Measurements from ENCODE around the gene PUSL1. TPM values are rescaled to one million over a fixed set of nuclear protein-coding genes. Genes with fewer than 3 reads are reported as not detected.
A peak's percentile ranks its signal among the peaks of the same experiment; 100 is the strongest.

Gene PUSL1
- total RNA-seq, 1 experiment from 2014 or later = 38.0 TPM

- H3K27ac Mint-ChIP-seq = peak overlapping the region in 1 of 3 experiments; percentile 39; a peak in 2 of 7 replicates
- peaks cover 5% of the 10 kb centered on the region for H4K20me1 ChIP-seq (ENCODE audit: control insufficient read depth, insufficient read depth, insufficient read length)
Measured at GRCh38 chr1:1318777-1319645, 10.6 kb downstream of the PUSL1 start.

More at GRCh38 chr1:1318777-1319645, 10.6 kb downstream of the PUSL1 start:
- no peak overlapping the region for H3K23ac ChIP-seq (ENCODE audit: insufficient read length, low read depth, low read length)
- H3K79me1 ChIP-seq (ENCODE audit: insufficient read depth, low read depth, low read length, poor library complexity, severe bottlenecking) = peaks cover 8% of the 10 kb centered on the region
- H3K18ac ChIP-seq (ENCODE audit: insufficient read length, low read depth, low read length) = no peak overlapping the region
- no peaks in the 10 kb centered on the region for H3K27me3 ChIP-seq (ENCODE audit: insufficient read depth, low read length)
- no peaks in the 10 kb centered on the region for H3K9me3 ChIP-seq (ENCODE audit: control insufficient read depth, low read depth, low read length)
- H3K23me2 ChIP-seq (ENCODE audit: insufficient read length, low read depth, low read length, poor library complexity, severe bottlenecking) = no peaks in the 10 kb centered on the region
- DNase-seq = no peak
- Mint-ChIP-seq H3K4me1 (peaks cover 10 to 29% of the 10 kb centered on the region in 2 experiments), H3K9me3 (no peaks in the 10 kb centered on the region), H3K27me3 (ENCODE audit: low read depth) (no peaks in the 10 kb centered on the region), H3K4me3 (no peak overlapping the region), H3K36me3 (ENCODE audit: insufficient read depth in 1 of 3, low read depth in 3 of 3) (peaks cover 16 to 61% (median 50%) of the 10 kb centered on the region in 3 experiments; a peak in 6 of 7 replicates)
- H2AK5ac ChIP-seq (ENCODE audit: insufficient read length, low read length) = no peak overlapping the region
- WGBS (ENCODE audit: extremely low coverage, insufficient read length, low lambda C conversion rate) = no CpG with 5 or more reads among the region's 36 CpGs
- no peak overlapping the region for H3K4me2 ChIP-seq (ENCODE audit: insufficient read depth, insufficient read length, low read length)
- no peak overlapping the region for H2BK20ac ChIP-seq (ENCODE audit: low read depth, low read length, poor library complexity, severe bottlenecking)
- no peak overlapping the region for H4K91ac ChIP-seq (ENCODE audit: insufficient read length, low read depth, low read length)
- no peak overlapping the region for H3K56ac ChIP-seq (ENCODE audit: insufficient read length, low read depth, low read length)
- H3K4ac ChIP-seq (ENCODE audit: low read depth, low read length) = no peak overlapping the region
- H3K79me2 ChIP-seq (ENCODE audit: insufficient read depth, low read length) = peaks cover 15% of the 10 kb centered on the region; the same call in 1 of the 2 replicates
- no peak overlapping the region for H3K9ac ChIP-seq (ENCODE audit: extremely low read depth, insufficient read length, low read length)
- H3K4me1 ChIP-seq (ENCODE audit: insufficient read depth, low read length) = no peaks in the 10 kb centered on the region; the same call in 1 of the 2 replicates
- no peak for TF ChIP-seq CTCF (conservative IDR thresholded peaks at IDR 0.05)
- H4K5ac ChIP-seq (ENCODE audit: insufficient read length, low read depth, low read length) = no peak overlapping the region
- H3K27ac ChIP-seq (ENCODE audit: insufficient read length, low read depth, low read length) = no peak overlapping the region
- H2AFZ ChIP-seq (ENCODE audit: low read length) = no peak overlapping the region
- H2BK120ac ChIP-seq (ENCODE audit: low read depth, low read length, poor library complexity, severe bottlenecking) = no peak overlapping the region
- no peak overlapping the region for H3T11ph ChIP-seq (ENCODE audit: low read length)
- H2BK15ac ChIP-seq (ENCODE audit: low read depth, low read length) = no peak overlapping the region
- no peak overlapping the region for H2BK12ac ChIP-seq (ENCODE audit: insufficient read length, low read depth, low read length)
- H2BK5ac ChIP-seq (ENCODE audit: insufficient read length, low read length) = no peak overlapping the region
- H3K14ac ChIP-seq (ENCODE audit: insufficient read depth, low read length) = no peak overlapping the region
- no peak overlapping the region for H4K8ac ChIP-seq (replicated peaks; ENCODE audit: insufficient read length, low read depth, low read length)

Data from H9 (cell line).